OCI-LY1 (cell line): ENCODE measurements around the gene TICAM2.

ENCODE experiments used
- H2AFZ ChIP-seq: fragments of 200-600 bp; sonication (generic), shearing (Covaris generic); 2 replicates; pipeline ENCODE4 v1.6.0; 2014; ENCODE audit warnings: antibody characterized with exemption, mild to moderate bottlenecking, low read length
- H3F3A ChIP-seq: fragments of 200-600 bp; sonication (generic), shearing (Covaris generic); 2 replicates; pipeline ENCODE4 v1.6.0; 2014; ENCODE audit warnings: mild to moderate bottlenecking, antibody characterized with exemption, low read length, moderate library complexity; ENCODE audit not compliant: insufficient read depth
- H3K27ac ChIP-seq: fragments of 200-600 bp; sonication (generic); 2 replicates; pipeline ENCODE4 v1.5.1; 2014; ENCODE audit warnings: low read length, mixed run types, mild to moderate bottlenecking, low read depth; ENCODE audit not compliant: poor library complexity, severe bottlenecking
- H3K27me3 ChIP-seq: fragments of 200-600 bp; sonication (generic); 2 replicates; pipeline ENCODE4 v1.6.0; 2014; ENCODE audit warnings: antibody characterized with exemption, mild to moderate bottlenecking, low read length, moderate library complexity; ENCODE audit not compliant: insufficient read depth
- H3K36me3 ChIP-seq: fragments of 200-600 bp; sonication (generic); 2 replicates; pipeline ENCODE4 v1.6.1; 2014; ENCODE audit warnings: mild to moderate bottlenecking, antibody characterized with exemption, low read length, moderate library complexity, mixed read lengths; ENCODE audit not compliant: insufficient read depth
- H3K4me1 ChIP-seq: fragments of 200-600 bp; sonication (generic); 2 replicates; pipeline ENCODE4 v1.5.1; 2014; ENCODE audit warnings: mild to moderate bottlenecking, low read length, moderate library complexity; ENCODE audit not compliant: insufficient read depth, severe bottlenecking
- H3K4me2 ChIP-seq: fragments of 200-600 bp; sonication (generic), shearing (Covaris generic); 2 replicates; pipeline ENCODE4 v1.6.1; 2014; ENCODE audit warnings: low read length
- H3K4me3 ChIP-seq: fragments of 200-600 bp; sonication (generic); 2 replicates; pipeline ENCODE4 v1.5.1; 2014; ENCODE audit warnings: low read length, low read depth, mild to moderate bottlenecking, mixed read lengths; ENCODE audit not compliant: poor library complexity, severe bottlenecking
- H3K79me2 ChIP-seq: fragments of 200-600 bp; shearing (Covaris generic); 2 replicates; pipeline ENCODE4 v1.6.1; 2016; ENCODE audit warnings: mixed run types, low read length, mixed read lengths; ENCODE audit not compliant: insufficient read depth
- H3K9ac ChIP-seq: fragments of 200-600 bp; sonication (generic), shearing (Covaris generic); 2 replicates; pipeline ENCODE4 v1.6.1; 2014; ENCODE audit warnings: mild to moderate bottlenecking, low read length, mixed read lengths
- H3K9me2 ChIP-seq: fragments of 200-600 bp; sonication (generic), shearing (Covaris generic); 2 replicates; pipeline ENCODE4 v1.6.1; 2014; ENCODE audit warnings: low read depth, mild to moderate bottlenecking, low read length, mixed read lengths
- H3K9me3 ChIP-seq: fragments of 200-600 bp; shearing (Covaris generic); 2 replicates; pipeline ENCODE4 v1.6.1; 2014; ENCODE audit warnings: low read length, mixed read lengths
- H4K20me1 ChIP-seq: fragments of 200-600 bp; sonication (generic), shearing (Covaris generic); 2 replicates; pipeline ENCODE4 v1.6.0; 2016; ENCODE audit warnings: mild to moderate bottlenecking, low read length; ENCODE audit not compliant: insufficient read depth
- CTCF ChIP-seq: fragments of 200-600 bp; sonication (generic), shearing (Covaris generic); IDR thresholded peaks from 2 replicates; pipeline ENCODE4 v1.5.1; 2017; ENCODE audit warnings: mild to moderate bottlenecking, antibody characterized with exemption, low read length, moderate library complexity, mixed read lengths
- EZH2 ChIP-seq: fragments of 200-600 bp; sonication (generic), shearing (Covaris generic); IDR thresholded peaks from 2 replicates; pipeline ENCODE4 v1.8.0; 2017; ENCODE audit warnings: borderline replicate concordance, mixed run types, mild to moderate bottlenecking, antibody characterized with exemption, low read length, moderate library complexity, mixed read lengths

TICAM2 gene

GRCh38 chr5:115559524-115559923 lies 42.8 kb downstream of the TICAM2 start:
- Histone ChIP-seq H2AFZ (no peak overlapping the region), H3K79me2 (no peaks in the 10 kb centered on the region), H3K27ac (no peak overlapping the region), H3K9me2 (no peaks in the 10 kb centered on the region), H3K4me1 (peaks cover 5% of the 10 kb centered on the region), H3K4me2 (no peak overlapping the region), H3K4me3 (no peak overlapping the region), H3K36me3 (no peaks in the 10 kb centered on the region), H4K20me1 (no peaks in the 10 kb centered on the region), H3F3A (no peaks in the 10 kb centered on the region), H3K9ac (no peak overlapping the region), H3K27me3 (no peaks in the 10 kb centered on the region), H3K9me3 (no peaks in the 10 kb centered on the region)
- TF ChIP-seq CTCF (no peak), EZH2 (no peak)

GRCh38 chr5:115558388-115558956 lies 43.8 kb downstream of the TICAM2 start:
- H3K9me3 ChIP-seq, result no peaks in the 10 kb centered on the region
- H3K4me1 ChIP-seq, result peaks cover 5% of the 10 kb centered on the region
- no peak overlapping the region for H2AFZ ChIP-seq
- H3K27ac ChIP-seq, result no peak overlapping the region
- H3F3A ChIP-seq, result no peaks in the 10 kb centered on the region
- no peaks in the 10 kb centered on the region for H3K9me2 ChIP-seq
- H3K27me3 ChIP-seq, result no peaks in the 10 kb centered on the region
- H3K36me3 ChIP-seq, result no peaks in the 10 kb centered on the region
- no peaks in the 10 kb centered on the region for H3K79me2 ChIP-seq
- no peaks in the 10 kb centered on the region for H4K20me1 ChIP-seq
- H3K9ac ChIP-seq, result no peak overlapping the region
- no peak for TF ChIP-seq EZH2
- TF ChIP-seq CTCF, result no peak
- no peak overlapping the region for H3K4me3 ChIP-seq
- H3K4me2 ChIP-seq, result no peak overlapping the region

GRCh38 chr5:115557667-115558387 lies 44.5 kb downstream of the TICAM2 start:
- peaks cover 5% of the 10 kb centered on the region for H3K4me1 ChIP-seq
- no peaks in the 10 kb centered on the region for H3F3A ChIP-seq
- peak overlapping the region; percentile 61; the same call in 1 of the 2 replicates for H2AFZ ChIP-seq
- H3K79me2 ChIP-seq, result no peaks in the 10 kb centered on the region
- no peak overlapping the region for H3K4me3 ChIP-seq
- H3K9me3 ChIP-seq, result no peaks in the 10 kb centered on the region
- no peaks in the 10 kb centered on the region for H4K20me1 ChIP-seq
- H3K27me3 ChIP-seq, result no peaks in the 10 kb centered on the region
- H3K9me2 ChIP-seq, result no peaks in the 10 kb centered on the region
- no peaks in the 10 kb centered on the region for H3K36me3 ChIP-seq
- H3K27ac ChIP-seq, result no peak overlapping the region
- no peak for TF ChIP-seq CTCF
- TF ChIP-seq EZH2, result no peak
- H3K4me2 ChIP-seq, result no peak overlapping the region
- H3K9ac ChIP-seq, result no peak overlapping the region
